Measurements from ENCODE around the gene RBM14. TPM values are rescaled to one million over a fixed set of nuclear protein-coding genes. Genes with fewer than 3 reads are reported as not detected.

Gene RBM14
- total and polyA plus RNA-seq, 9 of the 15 experiments (the other 6 are each of a cell fraction or from before 2014, with no cell fraction given): 5.5 to 131 (median 42.6) TPM

DNA sequence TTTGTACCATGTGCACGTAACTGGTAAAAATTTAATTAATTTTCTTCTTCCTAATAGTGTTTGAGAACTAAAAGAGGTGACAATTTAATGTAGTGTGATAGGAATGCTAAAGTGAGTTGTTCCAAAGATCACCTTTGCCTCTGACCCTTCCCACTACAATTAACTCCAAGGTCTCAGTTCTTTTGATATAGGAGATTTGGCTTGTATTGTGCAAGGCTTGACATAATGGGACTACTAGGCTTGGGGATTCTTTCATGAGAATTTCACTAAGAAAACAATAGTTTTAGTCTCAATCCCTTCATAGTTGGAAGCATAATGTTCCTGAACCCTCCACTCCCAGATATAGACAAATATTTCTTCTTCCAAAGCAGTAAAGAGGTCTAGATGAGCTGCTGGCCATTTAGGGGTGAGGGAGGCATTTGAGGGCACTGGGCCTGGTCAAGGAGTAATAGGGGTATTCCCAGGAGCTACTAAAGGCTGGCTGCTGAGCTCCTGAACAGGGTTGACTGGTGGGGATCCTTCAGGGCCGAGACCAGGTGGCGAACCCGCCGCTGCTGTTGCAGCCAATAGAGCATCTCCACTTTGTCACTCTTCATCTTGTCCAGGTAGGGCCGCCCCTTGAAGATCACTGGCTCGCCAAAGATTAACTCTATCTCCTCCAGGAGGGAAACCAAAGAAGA is 26.3 kb upstream of the RBM14 start:
- FAIRE-seq (no peak), DNase-seq (ENCODE audit: extremely low read depth in 1 of 4, low spot score in 3 of 4) (no peak), ATAC-seq (no peak)
- Histone ChIP-seq H3K27me3 (ENCODE audit: control insufficient read depth in 2 of 2, insufficient read depth in 2 of 2, low read length in 2 of 2) (peaks cover 0 to 6% of the 10 kb centered on the region in 2 experiments; a peak in 1 of 5 replicates), H3K9me1 (ENCODE audit: control insufficient read depth, insufficient read depth, low read length) (no peaks in the 10 kb centered on the region), H3K9me3 (replicated peaks; ENCODE audit: control insufficient read depth, insufficient read depth, low read depth, low read length) (no peaks in the 10 kb centered on the region), H3K4me2 (ENCODE audit: insufficient read depth, low read length) (no peak overlapping the region), H3K9ac (ENCODE audit: insufficient read depth in 1 of 2, low read depth in 2 of 2, low read length in 2 of 2) (no peak overlapping the region), H3K4me1 (replicated peaks in 1 of 2; ENCODE audit: control insufficient read depth in 2 of 2, insufficient read depth in 2 of 2, low read length in 2 of 2) (peaks cover 24 to 35% of the 10 kb centered on the region in 2 experiments; a peak in 4 of 5 replicates), H3K4me3 (no peak overlapping the region), H3K36me3 (ENCODE audit: control insufficient read depth, insufficient read depth, low read length) (no peaks in the 10 kb centered on the region), H2AFZ (ENCODE audit: low read depth, low read length) (no peak overlapping the region), H3K79me2 (ENCODE audit: control insufficient read depth, insufficient read depth, low read length) (peaks cover 20% of the 10 kb centered on the region), H3K27ac (ENCODE audit: extremely low read depth, low read depth, low read length) (no peak overlapping the region), H4K20me1 (replicated peaks; ENCODE audit: control insufficient read depth, insufficient read depth, low read length) (no peaks in the 10 kb centered on the region)
- POLR2A ChIA-PET: interaction anchor here (0.7 to 1.4 kb wide), 6 partner anchors 24 to 249 kb away, joined by 3 to 5 read pairs (median 3); no protein-coding TSS in a partner anchor
- intact Hi-C loops (cut with micrococcal nuclease) (loop anchor here (5.0 kb wide), 1 partner anchor 87 kb away; the partner anchor contains the start of gene RBM4B), in situ Hi-C loops (cut with MboI) (no loop called here)
- WGBS (ENCODE audit: insufficient coverage, low coverage, missing lambda C conversion rate): 59% methylated on average over 7 of the region's 7 CpGs
- CTCF ChIA-PET (ENCODE audit: low intra/inter-chr PET ratio): no interaction called here
- no TSS peak for BruUV-seq (replicated peaks)
- TF ChIP-seq KDM1A (IDR thresholded peaks at IDR 0.05) (no peak), TAF9B (IDR thresholded peaks at IDR 0.05; ENCODE audit: partially characterized antibody) (no peak), KAT7 (CRISPR knock-in tag; IDR thresholded peaks at IDR 0.05; ENCODE audit: borderline replicate concordance) (no peak), NFE2L1 (tag; IDR thresholded peaks at IDR 0.05; ENCODE audit: borderline replicate concordance, low read depth) (no peak), ZNF561 (CRISPR knock-in tag; conservative IDR thresholded peaks at IDR 0.05) (no peak), ZNF175 (CRISPR knock-in tag; IDR thresholded peaks at IDR 0.05; ENCODE audit: low read depth) (no peak), PTBP1 (IDR thresholded peaks at IDR 0.05; ENCODE audit: low read depth, low read length) (no peak), NR1H2 (CRISPR knock-in tag; IDR thresholded peaks at IDR 0.05) (no peak), RFX7 (CRISPR knock-in tag; IDR thresholded peaks at IDR 0.05) (no peak), GTF2A2 (tag; IDR thresholded peaks at IDR 0.05) (no peak), DNMT1 (IDR thresholded peaks at IDR 0.05) (no peak), SNRNP70 (optimal IDR thresholded peaks at IDR 0.05; ENCODE audit: low read depth, low read length) (no peak), SPI1 (IDR thresholded peaks at IDR 0.05; ENCODE audit: borderline replicate concordance, low read depth, low read length) (no peak), SIN3B (IDR thresholded peaks at IDR 0.05; ENCODE audit: low read depth) (no peak), GTF2F1 (IDR thresholded peaks at IDR 0.05; ENCODE audit: low read depth, low read length) (no peak)
- TF ChIP-seq, protein P1, sequence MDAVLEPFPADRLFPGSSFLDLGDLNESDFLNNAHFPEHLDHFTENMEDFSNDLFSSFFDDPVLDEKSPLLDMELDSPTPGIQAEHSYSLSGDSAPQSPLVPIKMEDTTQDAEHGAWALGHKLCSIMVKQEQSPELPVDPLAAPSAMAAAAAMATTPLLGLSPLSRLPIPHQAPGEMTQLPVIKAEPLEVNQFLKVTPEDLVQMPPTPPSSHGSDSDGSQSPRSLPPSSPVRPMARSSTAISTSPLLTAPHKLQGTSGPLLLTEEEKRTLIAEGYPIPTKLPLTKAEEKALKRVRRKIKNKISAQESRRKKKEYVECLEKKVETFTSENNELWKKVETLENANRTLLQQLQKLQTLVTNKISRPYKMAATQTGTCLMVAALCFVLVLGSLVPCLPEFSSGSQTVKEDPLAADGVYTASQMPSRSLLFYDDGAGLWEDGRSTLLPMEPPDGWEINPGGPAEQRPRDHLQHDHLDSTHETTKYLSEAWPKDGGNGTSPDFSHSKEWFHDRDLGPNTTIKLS (IDR thresholded peaks at IDR 0.05; ENCODE audit: borderline replicate concordance, low read depth): no peak
- TF ChIP-seq, protein P2, sequence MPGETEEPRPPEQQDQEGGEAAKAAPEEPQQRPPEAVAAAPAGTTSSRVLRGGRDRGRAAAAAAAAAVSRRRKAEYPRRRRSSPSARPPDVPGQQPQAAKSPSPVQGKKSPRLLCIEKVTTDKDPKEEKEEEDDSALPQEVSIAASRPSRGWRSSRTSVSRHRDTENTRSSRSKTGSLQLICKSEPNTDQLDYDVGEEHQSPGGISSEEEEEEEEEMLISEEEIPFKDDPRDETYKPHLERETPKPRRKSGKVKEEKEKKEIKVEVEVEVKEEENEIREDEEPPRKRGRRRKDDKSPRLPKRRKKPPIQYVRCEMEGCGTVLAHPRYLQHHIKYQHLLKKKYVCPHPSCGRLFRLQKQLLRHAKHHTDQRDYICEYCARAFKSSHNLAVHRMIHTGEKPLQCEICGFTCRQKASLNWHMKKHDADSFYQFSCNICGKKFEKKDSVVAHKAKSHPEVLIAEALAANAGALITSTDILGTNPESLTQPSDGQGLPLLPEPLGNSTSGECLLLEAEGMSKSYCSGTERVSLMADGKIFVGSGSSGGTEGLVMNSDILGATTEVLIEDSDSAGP (CRISPR knock-in tag; IDR thresholded peaks at IDR 0.05): no peak
- TF ChIP-seq, protein P3, sequence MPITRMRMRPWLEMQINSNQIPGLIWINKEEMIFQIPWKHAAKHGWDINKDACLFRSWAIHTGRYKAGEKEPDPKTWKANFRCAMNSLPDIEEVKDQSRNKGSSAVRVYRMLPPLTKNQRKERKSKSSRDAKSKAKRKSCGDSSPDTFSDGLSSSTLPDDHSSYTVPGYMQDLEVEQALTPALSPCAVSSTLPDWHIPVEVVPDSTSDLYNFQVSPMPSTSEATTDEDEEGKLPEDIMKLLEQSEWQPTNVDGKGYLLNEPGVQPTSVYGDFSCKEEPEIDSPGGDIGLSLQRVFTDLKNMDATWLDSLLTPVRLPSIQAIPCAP (CRISPR knock-in tag; IDR thresholded peaks at IDR 0.05; ENCODE audit: borderline replicate concordance): no peak

Measured in K562 (cell line).